Lung (tissue), 12 donors: ENCODE results near the gene PAGE2. TPM values are rescaled to one million over a fixed set of nuclear protein-coding genes. Genes with fewer than 3 reads are reported as not detected.

Source experiments
- ATAC-seq: fragments of 200-7000 bp; cut with Tn5 transposase; one replicate; pipeline ENCODE4 v1.9.1; 2020; ENCODE audit warnings: moderate number of reproducible peaks; ENCODE audit not compliant: insufficient read depth, low FRiP score
- DNase-seq, 3 donors: peaks; one replicate each; pipeline ENCODE4 v3.0.0-alpha.2; 2013 to 2017
- H3K27ac ChIP-seq, 2 donors: one replicate each; pipeline ENCODE4 v1.5.1; 2013; ENCODE audit warnings: mild to moderate bottlenecking in 2 of 2, moderate library complexity in 2 of 2, control low read depth in 1 of 2, inconsistent platforms in 1 of 2, low read depth in 1 of 2, low read length in 1 of 2
- H3K27me3 ChIP-seq, 3 donors: one replicate each; pipeline ENCODE4 v1.5.1; 2013; ENCODE audit warnings: low read length in 2 of 3; ENCODE audit not compliant: control insufficient read depth in 3 of 3, insufficient read depth in 3 of 3
- H3K36me3 ChIP-seq, 4 donors: one replicate each; pipeline ENCODE4 v1.5.1; 2013; ENCODE audit warnings: low read length in 4 of 4, mild to moderate bottlenecking in 1 of 4, moderate library complexity in 1 of 4; ENCODE audit not compliant: control insufficient read depth in 4 of 4, insufficient read depth in 4 of 4
- H3K4me1 ChIP-seq, 5 donors: one replicate each; pipeline ENCODE4 v1.5.1; 2013; ENCODE audit warnings: low read length in 5 of 5, mild to moderate bottlenecking in 2 of 5, moderate library complexity in 1 of 5; ENCODE audit not compliant: control insufficient read depth in 5 of 5, insufficient read depth in 5 of 5
- H3K4me3 ChIP-seq: one replicate; pipeline ENCODE4 v1.5.1; 2013; ENCODE audit warnings: mild to moderate bottlenecking, control low read depth, moderate library complexity
- H3K9ac ChIP-seq, 2 donors: one replicate each; pipeline ENCODE4 v1.5.1; 2013; ENCODE audit warnings: low read length in 2 of 2, control low read depth in 1 of 2; ENCODE audit not compliant: insufficient read depth in 1 of 2
- H3K9me3 ChIP-seq, 4 donors: one replicate each; pipeline ENCODE4 v1.5.1; 2013; ENCODE audit warnings: low read length in 3 of 4, mild to moderate bottlenecking in 1 of 4, moderate library complexity in 1 of 4; ENCODE audit not compliant: control insufficient read depth in 4 of 4, insufficient read depth in 3 of 4
- CTCF ChIP-seq: IDR thresholded peaks from 2 replicates; pipeline ENCODE4 v1.5.1; 2012; ENCODE audit warnings: mild to moderate bottlenecking; ENCODE audit errors: control extremely low read depth, extremely low read depth
- WGBS, 2 donors: extraction: QIAGEN DNeasy Blood & Tissue Kit; methylation state at CpG; one replicate each; pipeline ENCODE4 v1.1.7; 2013; 5-methylcytosine and 5-hydroxymethylcytosine counted together
- polyA plus RNA-seq, 2 donors: library from polyadenylated mRNA; stranded (reverse); fragments of 200-250 nt; gene quantifications; one replicate each; pipeline ENCODE4 v1.2.1, GENCODE V29; 2013
- total RNA-seq, 2 donors: library from RNA; depleted of rRNA in 1 of 2; stranded (reverse); fragments of >200 nt in 1 of 2; gene quantifications; one replicate each; pipeline ENCODE4 v1.2.1, GENCODE V29; 2014 to 2021
- donor health status: control.
- donor health status: control.
- donor health status: Bipolar disorder and iron deficiency.
- donor health status: healthy.
- donor health status: DM: yes; HTN: yes; CAD: no.

The PAGE2 gene
- total and polyA plus RNA-seq, 4 donors = not detected

GRCh38 chrX:55123900-55124299, 35.1 kb downstream of the PAGE2 start:
- H3K9ac ChIP-seq = no peak overlapping the region
- ATAC-seq (no peak), DNase-seq (no peak)
- TF ChIP-seq CTCF = no peak
- H3K9me3 ChIP-seq = peaks cover 0 to 2% (median 0%) of the 10 kb centered on the region in 4 donors
- no peaks in the 10 kb centered on the region for H3K4me1 ChIP-seq
- no peak overlapping the region for H3K4me3 ChIP-seq
- H3K27ac ChIP-seq = no peak overlapping the region
- no peaks in the 10 kb centered on the region for H3K36me3 ChIP-seq
- 73 to 98% methylated on average over 7 of the region's 7 CpGs for WGBS, 2 donors
- peaks cover 3 to 15% (median 13%) of the 10 kb centered on the region in 3 donors for H3K27me3 ChIP-seq

- Histone ChIP-seq H3K36me3 (no peaks in the 10 kb centered on the region), H3K4me1 (no peaks in the 10 kb centered on the region), H3K9ac (no peak overlapping the region), H3K9me3 (peaks cover 0 to 2% (median 0%) of the 10 kb centered on the region in 4 donors), H3K4me3 (no peak overlapping the region), H3K27me3 (peaks cover 3 to 18% (median 14%) of the 10 kb centered on the region in 3 donors), H3K27ac (no peak overlapping the region)
- TF ChIP-seq CTCF = no peak
- 27 to 43% methylated on average over 2 of the region's 2 CpGs for WGBS, 2 donors
- ATAC-seq (no peak), DNase-seq (peak in 1 of 3 donors; percentile 5)
These were observed 38.9 kb downstream of the PAGE2 start for GRCh38 chrX:55127692-55128091.

GRCh38 chrX:55129361-55129760, 40.5 kb downstream of the PAGE2 start:
- 42 to 48% methylated on average over 2 of the region's 2 CpGs for WGBS, 2 donors
- Histone ChIP-seq H3K27me3 (peaks cover 0 to 18% (median 17%) of the 10 kb centered on the region in 3 donors), H3K9me3 (no peaks in the 10 kb centered on the region)

More at GRCh38 chrX:55129361-55129760, 40.5 kb downstream of the PAGE2 start:
- H3K9ac ChIP-seq = no peak overlapping the region
- H3K36me3 ChIP-seq = no peaks in the 10 kb centered on the region
- TF ChIP-seq CTCF = no peak
- no peak overlapping the region for H3K4me3 ChIP-seq
- no peak overlapping the region for H3K27ac ChIP-seq
- no peak for DNase-seq
- ATAC-seq = no peak
- H3K4me1 ChIP-seq = no peaks in the 10 kb centered on the region
